RPMI8226 (cell line): ENCODE results near the gene CSNK2A2.

Experiments
- DNase-seq: peaks from one replicate; pipeline ENCODE4 v3.0.0-alpha.2; 2015

Gene CSNK2A2

DNA sequence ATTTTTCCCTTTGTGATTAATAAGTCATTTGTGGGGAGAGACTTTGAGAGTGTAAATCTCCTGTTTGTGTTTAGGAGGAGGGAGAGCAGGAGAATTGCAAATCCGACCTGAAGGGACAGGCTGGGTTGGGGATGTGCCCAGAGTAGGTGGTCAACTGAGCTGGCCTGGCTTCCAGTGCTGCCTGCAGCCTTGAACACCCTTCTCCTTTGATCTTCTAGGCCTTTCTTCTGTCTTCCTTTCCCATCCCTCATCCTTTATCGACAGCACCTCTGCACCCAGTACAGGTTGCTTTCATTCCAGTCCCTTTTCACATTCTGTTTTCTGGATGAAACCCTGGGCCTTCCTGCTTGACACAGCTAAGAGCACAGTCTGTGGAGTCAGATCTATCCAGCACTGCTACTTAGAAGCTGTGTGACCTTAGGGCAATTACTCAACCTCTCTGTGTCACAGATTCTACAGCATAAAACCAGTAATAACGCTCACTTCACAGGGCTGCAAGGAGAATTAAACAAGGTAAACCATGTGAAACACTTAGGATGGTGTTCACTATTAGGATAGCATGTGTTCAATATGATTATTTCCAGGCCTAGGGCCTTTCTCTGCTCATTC lies 1.0 kb upstream of the CSNK2A2 start:
- no peak for DNase-seq

DNA sequence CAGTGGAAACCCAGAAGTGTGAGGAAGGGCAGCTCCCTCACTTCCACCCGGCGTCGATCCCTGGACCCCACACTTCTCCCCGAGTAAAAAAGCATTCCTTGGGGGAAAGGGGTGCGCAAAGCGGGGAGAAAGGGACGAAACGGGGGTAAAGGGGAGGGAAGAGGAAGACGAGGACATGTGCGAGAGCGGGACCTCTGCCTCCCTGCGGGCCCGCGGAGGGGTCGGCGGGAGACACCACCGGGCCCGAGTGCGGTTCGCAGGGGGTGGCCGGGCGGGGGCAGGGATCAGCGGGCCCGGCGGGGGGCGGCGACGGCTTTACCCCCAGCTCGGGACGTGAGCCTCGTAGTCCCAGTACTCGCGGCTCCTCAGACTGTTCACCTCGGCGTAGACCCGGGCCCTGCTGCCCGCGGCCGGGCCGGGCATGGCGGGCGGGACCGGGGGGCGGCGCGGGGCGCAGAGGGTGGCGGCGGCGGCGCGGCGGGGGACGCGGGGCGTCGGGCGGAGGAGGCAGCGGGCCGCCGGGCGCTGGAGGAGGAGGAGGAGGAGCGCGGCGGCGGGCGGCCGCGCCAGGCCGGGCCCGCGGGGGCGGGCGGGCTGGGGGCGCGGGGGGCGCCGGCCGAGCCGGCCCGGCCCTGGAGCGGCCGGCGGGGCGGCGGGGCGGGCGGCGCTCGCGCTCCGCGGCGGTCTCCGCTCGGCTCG lies 443 bp downstream of the CSNK2A2 start:
- peak; percentile 21 for DNase-seq

DNA sequence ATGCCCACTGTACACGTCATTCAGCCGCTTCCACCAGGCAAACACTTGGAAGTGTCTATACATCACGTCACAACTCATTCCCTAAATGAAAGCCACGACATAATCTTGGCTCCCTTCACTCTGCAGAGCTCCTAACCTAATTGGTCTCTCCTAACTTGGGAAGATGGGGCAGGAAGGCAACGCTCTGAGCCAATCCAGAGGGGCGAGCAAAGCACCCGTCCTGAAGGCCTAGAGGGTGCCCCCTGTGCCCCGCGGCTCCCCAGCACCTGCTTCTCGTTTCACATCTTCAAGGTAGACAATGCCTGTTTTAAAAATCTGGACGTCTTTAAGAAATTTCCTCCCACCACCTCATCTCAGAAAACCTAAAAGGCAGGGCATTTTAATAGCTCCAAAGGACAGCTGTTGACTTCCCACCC lies 1.0 kb downstream of the CSNK2A2 start:
- DNase-seq: peak; percentile 17

- DNase-seq: no peak
Measured at GRCh38 chr16:58195771-58196170, 2.1 kb downstream of the CSNK2A2 start.

GRCh38 chr16:58195344-58195743 lies 2.6 kb downstream of the CSNK2A2 start:
- no peak for DNase-seq

GRCh38 chr16:58194790-58195189 lies 3.1 kb downstream of the CSNK2A2 start:
- DNase-seq: no peak

DNA sequence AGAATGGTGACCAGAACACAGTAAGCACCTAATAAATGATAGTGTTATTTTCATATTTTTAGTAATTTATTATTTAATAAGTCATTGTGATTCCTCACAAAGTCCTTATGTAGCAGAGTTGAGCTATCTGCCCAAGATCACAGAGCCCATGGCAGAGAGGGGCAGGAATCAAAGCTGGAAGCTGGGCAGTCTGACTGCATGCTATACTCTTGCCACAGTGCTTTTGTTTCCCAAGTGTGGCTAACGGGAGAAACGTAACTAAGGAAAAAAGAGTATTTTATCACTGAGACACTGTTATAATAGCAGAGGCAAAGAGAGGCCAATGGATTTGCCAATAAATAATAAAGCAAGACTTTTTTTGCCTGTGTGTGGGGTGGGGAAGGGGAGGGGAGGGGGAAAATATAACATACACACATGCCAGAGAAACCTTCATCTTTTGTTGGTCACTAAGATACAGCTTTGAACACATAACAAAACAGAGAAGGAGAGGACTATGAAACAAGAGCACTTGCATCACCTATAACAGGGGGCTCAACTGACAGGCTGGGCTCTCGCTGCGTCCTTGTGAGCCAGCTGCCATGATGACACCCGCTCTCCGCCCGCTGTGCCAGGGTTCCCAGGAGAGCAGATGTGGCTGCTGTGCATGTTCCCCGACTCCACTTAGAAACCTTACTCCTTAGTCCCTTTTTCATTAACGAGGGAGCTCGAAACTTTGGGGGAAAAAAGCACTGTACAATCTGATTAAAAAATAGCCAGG lies 10.1 kb downstream of the CSNK2A2 start:
- no peak for DNase-seq

- no peak for DNase-seq
Measured at GRCh38 chr16:58187092-58187491, 10.8 kb downstream of the CSNK2A2 start.

DNA sequence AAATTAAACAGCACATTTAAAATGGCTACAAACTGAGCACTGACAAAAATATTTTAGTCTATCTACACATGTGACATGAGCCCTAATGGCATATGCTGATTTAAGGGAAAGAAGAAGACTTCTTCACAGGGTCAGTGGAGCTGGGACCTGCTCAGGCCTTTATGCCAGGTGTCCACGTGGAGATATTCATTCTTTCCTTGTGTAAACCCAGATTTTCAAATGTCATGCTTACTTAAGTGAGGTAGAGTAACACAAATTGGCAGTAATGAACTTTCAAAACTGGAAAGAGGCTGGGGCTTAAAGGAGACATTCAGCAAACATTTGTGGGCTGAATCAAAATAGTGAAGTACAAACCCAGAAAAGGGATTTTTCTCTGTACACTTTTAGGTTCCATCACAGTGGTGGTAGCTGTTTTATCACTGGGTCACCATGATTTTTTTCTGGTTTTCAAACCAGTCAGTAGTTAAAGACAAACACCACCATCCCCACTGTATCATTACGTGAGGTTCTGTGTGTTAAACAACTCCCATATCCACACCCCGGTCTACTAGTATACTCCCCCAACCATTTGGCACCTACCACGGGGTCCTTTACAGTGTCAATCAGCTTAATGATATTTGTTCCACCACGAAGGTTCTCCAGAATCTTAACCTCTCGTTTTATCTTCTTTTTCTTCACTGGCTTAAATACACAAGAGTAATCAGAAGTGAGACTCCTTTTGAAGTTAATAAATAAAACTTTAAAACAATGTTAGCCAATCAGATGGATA lies 11.5 kb downstream of the CSNK2A2 start:
- DNase-seq: no peak

GRCh38 chr16:58177353-58177710 lies 20.6 kb downstream of the CSNK2A2 start:
- DNase-seq: no peak

DNA sequence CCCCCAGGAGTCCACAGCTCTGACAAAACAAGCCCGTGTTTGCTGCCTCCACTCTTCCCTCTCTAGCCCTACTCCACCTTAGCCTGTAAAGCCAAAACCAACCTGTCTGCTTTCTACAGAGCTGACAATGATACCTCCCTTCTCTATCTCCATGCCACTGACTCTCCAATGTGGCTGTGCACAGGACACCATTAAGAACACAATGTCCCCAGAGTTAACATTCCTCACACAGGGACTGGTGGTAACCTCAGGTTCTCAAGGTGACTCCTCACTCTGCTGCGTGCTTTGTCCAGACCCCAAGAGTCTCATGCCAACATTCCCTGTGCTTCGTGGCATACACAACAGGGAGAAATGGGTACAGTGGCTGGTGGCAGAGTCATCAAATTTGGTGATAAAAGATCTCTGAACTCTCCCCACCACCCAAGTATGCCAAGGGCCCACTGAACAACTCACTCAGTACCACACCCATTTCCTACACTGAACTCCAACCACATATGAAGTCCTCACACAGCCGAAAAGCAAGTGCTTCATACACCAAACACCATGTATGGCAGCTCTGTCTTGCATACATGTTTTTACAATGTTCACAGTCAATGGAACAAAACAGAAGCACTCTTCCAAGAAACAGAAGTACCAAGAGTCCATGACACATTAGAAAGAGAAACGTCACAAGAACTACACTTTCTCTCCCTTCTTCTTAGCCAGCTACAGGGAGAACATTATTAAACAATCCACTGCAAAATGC lies 21.1 kb downstream of the CSNK2A2 start:
- no peak for DNase-seq

DNA sequence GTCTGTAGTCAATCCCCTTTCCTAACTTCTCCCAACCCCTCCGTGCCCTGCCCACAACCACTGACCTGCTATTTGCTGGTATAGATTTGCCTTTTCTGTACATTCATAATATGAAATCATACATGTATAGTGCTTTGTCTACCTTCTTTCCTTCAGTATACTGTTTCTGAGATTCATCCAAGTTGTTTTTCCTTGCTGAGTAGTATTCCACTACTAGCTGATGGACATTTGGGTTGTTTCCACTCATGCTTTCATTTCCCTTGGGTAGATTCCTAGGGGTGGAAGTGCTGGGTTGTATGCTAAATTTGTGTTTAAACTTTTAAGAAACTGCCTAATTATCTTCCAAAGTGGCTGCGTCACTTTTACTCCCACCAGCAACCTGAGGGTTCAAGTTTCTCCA lies 27.7 kb downstream of the CSNK2A2 start:
- no peak for DNase-seq

DNA sequence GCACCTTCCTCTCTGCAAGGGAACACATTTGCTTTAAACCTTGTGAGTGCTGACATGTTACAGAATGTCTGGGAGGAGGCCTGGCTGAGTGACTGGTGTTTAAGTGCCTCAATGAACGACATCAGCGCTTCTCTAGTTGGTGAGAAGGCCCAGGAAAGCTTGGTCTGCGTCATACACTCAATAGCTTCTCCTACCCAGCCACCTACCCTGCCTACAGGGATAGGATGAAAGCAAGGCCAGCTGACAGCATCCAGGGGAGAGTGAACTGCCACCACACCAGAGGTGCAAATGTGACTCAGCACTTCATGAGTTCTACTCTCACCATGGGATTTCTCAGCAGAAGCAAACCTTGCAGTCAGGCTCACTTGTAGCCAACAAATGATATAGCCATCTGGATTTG lies 37.1 kb downstream of the CSNK2A2 start:
- DNase-seq: no peak

DNA sequence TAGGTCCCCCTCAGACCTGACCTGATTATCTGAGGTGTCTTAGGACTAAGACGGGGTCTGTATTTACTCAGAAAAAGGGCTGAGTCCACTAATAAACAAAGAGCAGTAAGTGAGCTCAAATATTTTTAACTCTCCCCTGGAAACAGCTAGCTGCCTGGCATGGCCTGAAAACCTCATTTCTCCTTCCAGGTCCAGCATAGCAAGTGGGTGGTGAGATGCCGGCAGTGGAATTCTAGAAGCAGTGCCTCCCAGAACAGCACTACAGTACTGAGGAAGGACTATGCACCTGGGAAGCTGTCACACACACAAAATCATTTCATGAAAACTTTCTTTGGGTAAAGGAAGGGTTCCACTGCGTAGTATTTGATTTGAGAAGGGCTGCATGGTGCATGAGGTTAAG lies 39.2 kb downstream of the CSNK2A2 start:
- DNase-seq: no peak

DNA sequence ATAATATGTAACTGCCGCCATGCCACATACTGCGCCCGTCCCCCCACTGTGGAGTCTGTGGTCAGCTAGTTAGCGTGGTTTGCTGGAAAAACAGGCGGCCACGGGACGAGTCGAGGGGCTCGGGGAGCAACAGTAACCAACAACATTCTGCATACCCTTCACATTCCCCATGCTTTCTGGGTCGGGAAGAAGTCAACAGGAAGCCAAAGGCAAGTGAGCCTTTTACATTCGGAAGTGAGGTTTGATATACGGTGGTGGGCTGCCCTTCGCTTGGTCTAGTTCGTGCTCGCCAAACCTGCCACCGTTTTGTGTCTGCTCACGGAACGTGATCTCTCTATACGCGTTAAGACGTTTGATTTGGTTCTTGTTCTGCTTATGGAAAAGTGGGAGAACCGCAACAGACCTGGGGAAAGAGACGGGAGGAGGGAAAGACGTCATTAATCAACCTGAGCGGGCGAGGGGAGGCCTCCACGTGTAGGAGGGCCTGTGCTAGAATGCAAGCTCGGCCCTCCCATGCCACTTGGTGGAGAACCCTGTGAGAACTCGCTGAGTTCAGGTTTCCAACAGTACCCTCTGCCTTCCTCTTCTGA lies 39.9 kb downstream of the CSNK2A2 start:
- no peak for DNase-seq

GRCh38 chr16:58157239-58157638 lies 40.7 kb downstream of the CSNK2A2 start:
- DNase-seq: no peak

- no peak for DNase-seq
Measured at GRCh38 chr16:58155839-58156238, 42.1 kb downstream of the CSNK2A2 start.

- DNase-seq: no peak
Measured at GRCh38 chr16:58154345-58154744, 43.6 kb downstream of the CSNK2A2 start.

DNA sequence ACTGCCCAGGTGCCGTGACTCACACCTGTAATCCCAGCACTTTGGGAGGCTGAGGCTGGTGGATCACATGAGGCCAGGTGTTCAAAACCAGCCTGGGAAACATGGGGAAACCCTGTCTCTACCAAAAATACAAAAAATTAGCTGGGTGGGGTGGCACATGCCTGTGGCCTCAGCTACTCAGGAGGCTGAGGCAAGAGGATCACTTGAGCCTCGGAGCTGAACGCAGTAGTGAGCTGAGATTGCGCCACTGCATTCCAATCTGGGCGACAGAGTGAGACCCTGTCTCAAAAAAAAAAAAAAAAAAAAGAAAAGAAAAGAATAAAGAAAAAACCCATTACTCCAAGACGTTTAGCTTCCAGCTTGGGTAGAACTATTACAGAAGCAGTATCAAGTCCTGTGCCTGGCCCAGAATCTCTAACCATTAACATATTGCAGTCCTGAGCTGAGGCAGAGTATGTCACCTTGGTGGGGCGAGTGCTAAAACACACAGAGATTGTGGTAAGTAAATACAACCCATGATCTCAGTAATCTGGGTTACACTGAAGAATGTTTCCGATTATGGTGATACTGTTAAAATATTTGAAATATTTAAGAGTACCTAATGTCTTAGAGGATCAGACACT lies 45.5 kb downstream of the CSNK2A2 start:
- DNase-seq: no peak

DNA sequence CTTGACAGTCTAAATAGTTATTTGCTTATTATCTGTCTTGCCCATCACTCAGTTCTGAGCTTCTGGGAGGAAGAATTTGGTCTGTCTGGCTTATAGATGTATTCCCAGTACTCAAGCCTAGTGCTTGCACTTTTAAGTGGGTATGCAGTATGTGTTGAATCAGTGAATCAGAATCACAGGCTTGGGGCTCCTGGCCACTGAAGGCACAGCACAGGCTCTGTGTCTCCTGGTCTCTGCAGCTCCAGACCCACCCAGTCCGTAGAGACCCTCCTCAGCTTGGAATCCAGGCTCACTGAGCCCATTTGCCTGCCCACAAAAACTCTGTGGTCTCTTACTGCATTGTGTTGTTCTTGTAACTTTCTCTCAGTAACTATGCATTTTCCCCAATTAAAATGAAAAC lies 49.4 kb downstream of the CSNK2A2 start:
- no peak for DNase-seq

DNA sequence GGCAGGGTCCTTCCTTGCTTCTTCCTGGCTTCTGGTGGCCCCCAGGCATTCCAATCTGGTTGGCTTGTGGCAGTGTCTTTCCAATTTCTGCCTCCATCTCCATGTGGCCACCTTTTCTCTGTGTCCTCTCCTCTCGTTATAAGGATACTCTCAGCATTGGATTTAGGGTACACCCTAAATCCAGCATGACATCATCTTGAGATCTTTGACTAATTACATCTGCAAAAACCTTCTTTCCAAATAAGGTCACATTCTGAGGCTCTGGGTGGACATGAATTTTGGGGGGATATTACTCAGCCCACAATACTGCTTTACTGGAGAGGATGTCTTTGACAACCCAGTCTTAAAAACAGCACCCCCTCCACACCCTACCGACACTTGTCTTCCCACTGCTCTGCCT lies 49.8 kb downstream of the CSNK2A2 start:
- no peak for DNase-seq

- no peak for DNase-seq
Measured at GRCh38 chr16:58138852-58139251, 59.1 kb downstream of the CSNK2A2 start.
